ENCODE results near the gene FTCD.

The FTCD gene

DNA sequence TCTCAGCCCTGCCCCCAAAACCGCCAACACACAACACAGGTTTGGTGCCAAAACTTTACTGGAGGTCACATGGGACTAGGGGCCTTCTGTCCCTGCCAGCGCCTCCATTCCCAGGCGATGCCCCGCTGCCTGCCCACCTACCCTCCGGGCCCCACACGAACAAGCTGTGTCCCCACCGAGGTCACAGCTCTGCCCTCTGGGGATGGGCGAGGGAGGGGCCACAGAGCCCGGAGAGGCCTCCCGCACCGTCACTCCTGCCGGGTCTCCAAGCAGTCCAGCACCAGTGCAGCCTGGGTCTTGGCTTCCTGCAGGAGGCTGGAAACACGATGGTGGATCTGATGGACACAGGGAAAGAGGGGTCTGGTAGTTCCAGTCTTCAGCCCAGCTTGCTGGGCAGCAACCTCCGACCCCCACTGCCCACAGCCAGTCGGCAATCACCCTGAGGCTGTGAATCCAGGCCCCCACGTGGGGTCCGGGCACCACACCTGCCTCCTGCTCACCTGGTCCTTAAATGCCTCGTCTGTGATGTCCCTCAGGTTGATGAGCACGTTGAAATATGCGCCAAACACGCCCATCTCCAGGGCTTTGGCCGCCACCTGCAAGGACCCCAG lies 18.5 kb downstream of the FTCD start:
- no peak for DNase-seq

DNA sequence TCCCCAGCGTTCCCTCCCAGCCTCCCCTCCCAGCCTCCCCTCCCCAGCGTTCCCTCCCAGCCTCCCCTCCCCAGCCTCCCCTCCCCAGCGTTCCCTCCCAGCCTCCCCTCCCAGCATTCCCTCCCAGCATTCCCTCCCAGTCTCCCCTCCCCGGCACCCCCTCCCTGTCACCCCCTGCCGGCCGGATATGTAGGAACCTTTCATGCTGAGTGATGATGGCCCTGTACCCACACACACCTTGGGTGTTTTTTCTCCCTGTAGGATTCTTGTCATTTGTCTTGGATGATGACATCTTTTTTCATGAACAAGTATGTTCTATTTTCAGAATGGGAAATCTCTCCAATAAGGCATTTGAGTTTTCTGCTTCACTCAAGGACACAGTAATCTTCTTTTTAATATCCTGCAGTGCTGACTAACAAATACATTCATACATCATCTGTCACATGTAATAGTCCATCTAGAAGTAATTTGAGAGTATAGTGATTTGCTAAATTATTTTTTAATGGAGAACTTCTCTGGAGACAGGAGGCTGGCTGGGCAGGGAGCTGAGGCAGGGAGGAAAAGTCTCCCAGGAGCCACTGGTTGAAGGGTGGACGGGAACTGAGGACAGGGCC lies 19.5 kb downstream of the FTCD start:
- peak; percentile 58 for DNase-seq

DNA sequence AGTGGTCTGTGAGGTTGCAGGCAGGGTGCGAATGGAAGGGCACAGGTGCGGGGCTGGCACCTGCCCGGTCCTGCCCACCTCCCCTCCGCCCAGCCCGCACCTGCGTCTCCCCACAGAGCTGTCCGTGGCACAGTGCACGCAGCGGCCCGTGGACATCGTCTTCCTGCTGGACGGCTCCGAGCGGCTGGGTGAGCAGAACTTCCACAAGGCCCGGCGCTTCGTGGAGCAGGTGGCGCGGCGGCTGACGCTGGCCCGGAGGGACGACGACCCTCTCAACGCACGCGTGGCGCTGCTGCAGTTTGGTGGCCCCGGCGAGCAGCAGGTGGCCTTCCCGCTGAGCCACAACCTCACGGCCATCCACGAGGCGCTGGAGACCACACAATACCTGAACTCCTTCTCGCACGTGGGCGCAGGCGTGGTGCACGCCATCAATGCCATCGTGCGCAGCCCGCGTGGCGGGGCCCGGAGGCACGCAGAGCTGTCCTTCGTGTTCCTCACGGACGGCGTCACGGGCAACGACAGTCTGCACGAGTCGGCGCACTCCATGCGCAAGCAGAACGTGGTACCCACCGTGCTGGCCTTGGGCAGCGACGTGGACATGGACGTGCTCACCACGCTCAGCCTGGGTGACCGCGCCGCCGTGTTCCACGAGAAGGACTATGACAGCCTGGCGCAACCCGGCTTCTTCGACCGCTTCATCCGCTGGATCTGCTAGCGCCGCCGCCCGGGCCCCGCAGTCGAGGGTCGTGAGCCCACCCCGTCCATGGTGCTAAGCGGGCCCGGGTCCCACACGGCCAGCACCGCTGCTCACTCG lies 23.3 kb downstream of the FTCD start:
- no peak for DNase-seq

DNA sequence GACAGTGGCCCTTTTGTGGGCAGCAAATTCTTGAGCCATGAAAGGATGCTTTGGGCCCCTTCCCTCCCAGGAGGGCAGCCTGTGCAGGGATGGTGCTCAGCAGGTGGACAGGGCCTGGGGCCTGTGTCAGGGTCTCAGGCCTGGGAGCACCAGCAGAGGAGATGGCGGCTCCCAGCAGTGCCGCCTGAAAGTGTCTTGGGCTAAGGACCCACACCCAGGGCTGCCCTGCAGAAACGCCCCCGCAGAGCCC lies 23.9 kb downstream of the FTCD start:
- DNase-seq: no peak

DNA sequence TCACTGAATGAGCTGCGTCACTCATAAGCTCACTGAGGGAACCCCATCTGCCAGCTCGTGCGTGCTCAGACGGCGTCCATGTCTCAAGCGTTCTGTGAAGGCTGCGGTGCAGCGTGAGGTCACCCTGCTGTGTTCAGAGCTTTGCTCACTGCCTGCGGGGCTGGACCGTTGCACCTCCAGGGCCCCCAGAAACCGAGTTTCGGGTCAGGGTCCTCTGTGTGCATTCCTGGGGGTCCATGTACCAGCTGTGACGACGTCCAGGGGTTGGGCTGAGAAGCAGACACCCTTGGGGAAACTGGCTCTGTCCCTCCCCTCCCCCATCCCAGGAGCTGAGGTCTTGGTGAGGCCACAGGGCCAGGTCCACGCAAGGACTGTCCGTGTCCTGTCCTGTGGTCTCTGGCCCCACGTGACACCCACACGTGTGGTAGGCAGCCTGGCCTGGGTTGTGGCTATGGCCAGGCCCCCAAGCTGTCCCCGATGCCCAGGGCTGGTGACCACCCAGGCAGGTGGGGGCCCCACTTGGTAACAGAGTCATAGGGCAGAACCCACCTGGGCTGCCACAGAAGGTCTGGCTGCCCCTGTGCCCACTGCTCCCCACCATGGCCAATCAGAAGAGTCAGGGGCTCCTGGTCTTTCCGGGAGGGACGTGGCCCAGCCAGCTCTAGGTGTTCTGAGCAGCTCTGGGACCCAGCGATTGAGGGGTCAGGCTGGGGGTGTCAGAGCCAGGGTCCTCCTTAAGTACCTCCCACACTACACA lies 24.4 kb downstream of the FTCD start:
- DNase-seq: no peak

DNA sequence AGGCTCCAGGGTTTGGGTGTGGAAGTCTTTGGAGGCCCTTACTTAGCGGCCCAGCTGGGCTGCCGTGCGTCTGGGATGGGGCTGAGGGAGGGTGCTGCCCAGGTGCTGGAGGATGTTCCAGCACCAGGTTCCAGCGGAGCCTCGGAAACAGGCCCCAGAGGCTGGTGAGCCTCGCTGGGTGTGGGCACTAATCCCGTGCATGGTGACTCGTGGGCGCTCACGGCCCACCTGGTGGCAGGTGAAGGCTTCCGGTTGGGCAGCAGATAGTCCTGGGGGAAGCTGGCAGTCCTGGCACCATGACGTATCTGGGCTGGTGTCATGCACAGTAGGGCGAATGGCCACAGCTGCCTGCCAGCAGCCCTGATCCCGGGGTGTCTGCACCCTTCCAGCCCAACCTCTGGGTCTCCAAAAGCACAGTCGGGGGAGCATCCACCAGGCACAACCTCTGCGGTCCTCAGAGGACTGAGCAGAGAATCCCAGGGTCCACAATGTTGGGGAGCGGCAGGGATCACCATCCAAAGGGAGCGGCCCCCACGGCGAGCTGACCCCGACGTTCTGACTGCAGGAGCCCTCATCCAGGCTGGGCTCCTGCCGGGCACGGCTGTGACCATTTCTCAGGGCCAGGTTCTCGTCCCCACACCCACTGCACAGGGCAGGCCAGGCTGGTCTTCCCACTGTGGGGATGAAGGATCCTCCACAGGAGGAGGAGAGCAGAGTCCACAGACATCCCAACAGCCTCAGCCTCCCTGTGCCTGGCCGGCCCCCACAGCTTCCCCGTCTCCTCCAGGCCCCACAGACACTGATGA lies 25.3 kb downstream of the FTCD start:
- DNase-seq: no peak

DNA sequence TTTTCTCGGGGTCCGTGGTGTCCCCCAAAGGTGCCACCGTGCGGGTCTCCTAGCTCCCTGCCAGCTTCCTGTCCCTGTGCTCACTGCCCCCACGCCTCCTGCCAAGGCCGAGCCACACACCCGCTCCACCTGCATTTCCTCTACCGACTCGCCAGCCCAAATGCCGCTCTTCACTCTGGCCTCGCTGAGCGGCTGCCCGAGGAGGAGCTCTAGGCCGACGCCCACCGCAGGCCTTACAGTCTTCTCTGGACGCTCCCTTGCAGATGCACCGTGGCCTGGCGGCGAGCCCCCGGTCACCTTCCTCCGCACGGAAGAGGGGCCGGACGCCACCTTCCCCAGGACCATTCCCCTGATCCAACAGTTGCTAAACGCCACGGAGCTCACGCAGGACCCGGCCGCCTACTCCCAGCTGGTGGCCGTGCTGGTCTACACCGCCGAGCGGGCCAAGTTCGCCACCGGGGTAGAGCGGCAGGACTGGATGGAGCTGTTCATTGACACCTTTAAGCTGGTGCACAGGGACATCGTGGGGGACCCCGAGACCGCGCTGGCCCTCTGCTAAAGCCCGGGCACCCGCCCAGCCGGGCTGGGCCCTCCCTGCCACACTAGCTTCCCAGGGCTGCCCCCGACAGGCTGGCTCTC lies 26.3 kb downstream of the FTCD start:
- DNase-seq: no peak

DNA sequence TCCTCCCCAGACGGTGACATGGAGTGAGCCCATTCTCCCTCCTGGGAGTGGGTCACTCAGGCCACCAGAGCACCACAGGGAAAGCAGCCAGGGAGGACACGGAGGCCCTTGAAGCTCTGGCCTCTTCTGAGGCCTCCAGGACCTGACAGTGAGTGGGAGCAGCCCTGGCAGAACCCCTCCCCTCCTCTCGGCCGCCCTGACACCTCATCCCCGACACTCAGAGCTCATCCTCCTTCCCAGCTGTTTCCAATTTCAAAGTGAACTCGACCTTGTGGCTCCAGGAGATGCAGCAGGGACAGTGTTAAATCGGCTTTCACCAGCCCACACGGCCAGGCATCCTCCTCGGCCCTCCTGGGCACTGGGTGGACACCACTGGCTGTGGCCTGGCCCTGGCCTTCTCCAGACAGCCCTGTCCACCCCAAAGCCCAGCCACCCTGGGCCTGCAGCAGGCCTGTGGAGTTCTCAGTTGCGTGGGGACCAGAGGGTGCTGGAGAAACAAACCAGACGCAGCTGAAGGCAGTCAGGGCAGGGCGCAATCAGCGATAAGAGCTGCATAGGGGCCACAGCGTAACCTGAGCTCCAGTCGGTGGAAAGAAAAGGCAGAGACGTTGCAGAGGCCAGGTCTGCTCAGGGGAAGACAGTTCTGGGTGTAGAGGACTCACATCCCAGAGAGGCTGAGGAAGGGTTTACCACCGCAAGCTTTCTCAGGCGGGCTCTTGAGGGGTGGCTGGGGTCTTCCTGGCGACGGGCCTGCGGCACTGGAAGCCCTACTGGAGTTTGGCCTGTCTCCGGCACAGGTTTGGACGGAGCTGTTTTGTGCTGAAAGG lies 27.1 kb downstream of the FTCD start:
- DNase-seq: no peak

DNA sequence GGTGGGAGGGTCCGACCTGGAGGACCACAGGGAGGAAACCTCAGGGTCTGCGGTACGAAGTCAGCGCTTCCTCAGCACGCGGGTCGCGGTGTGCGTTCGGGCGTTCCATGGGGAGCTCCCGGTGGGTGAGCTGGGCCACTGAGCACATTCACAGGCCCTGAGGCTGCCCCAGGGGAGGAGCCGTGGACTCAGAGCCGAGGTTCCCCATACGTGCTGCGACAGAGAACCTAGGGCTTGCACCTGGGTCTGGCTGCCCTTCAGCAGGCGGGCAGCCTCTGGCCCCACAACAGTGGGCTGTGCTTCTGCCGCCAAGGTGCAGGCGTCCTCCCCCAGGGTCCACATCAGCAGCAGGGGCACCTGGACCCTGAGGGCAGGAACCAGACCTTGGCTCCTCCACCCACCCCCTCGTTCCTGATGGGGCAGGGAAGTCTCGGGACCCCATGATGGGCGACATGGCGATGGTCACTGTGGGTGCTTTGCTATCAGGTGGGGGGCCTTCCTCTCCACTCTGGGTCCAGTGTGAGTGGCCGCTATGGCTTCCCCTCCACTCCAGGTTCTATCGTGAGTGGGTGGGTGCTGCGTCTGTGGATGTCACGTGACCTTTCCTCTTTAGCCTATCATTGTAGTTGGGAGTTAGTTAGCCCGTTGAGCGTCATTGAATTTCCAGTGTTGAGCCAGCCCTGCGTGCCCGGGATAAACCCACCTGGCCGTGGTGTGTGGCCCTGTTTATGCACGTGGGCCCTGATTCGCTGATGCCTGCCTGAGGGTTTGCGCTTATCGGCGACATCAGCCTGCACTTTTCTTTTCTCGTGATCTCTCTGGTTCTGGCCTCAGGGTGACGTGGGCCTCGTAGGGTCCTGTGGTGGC lies 27.9 kb downstream of the FTCD start:
- no peak for DNase-seq

DNA sequence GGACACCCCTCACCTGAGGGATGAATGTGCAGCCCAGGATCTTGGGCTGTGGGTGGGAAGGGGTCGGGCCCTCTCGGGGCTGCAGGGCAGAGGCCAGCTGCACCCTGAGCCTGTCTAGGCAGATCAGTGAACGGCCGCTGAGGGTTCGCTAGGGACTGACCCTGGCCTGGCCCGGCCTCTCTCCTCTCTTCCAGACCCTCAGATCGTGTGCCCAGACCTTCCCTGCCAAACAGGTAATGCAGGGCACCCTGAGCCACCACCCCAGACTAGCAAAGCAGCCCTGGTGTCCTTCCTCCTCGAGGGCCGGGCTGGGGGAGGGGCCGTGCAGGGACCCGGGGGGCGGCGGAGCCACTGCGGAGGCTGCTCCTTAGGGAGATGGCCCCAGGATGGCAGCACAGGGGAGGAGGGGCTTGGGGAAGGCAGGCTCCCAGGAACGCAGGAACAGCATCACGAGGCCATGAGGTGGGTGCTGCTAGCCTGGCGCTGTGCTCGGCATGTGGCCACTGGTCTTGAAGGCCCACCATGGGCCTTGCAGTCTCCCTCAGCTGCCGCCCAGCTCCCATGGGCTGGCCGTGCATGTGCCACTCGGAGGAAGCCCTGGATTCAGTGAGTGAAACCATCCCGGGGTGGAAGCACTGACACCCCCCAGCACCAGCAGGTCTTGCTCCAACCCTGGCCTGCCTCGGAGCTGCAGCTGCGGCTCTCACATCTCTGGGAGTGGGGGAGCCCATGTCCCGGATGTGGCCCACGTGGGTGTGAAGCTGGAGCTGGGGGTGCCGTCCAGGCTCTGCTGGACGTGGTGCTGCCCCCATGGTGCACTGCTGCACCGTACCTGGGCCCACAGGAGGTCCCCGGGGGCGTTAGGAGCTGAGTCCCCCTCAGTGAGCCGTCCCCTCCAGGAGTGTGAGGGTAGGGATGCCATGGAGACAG lies 28.8 kb downstream of the FTCD start:
- DNase-seq: no peak

DNA sequence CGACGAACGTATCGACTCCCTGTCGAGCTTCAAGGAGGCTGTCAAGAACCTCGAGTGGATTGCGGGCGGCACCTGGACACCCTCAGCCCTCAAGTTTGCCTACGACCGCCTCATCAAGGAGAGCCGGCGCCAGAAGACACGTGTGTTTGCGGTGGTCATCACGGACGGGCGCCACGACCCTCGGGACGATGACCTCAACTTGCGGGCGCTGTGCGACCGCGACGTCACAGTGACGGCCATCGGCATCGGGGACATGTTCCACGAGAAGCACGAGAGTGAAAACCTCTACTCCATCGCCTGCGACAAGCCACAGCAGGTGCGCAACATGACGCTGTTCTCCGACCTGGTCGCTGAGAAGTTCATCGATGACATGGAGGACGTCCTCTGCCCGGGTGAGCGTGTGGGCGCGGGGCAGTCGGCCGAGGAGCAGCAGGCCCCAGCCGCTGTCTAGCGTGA lies 29.5 kb downstream of the FTCD start:
- no peak for DNase-seq

DNA sequence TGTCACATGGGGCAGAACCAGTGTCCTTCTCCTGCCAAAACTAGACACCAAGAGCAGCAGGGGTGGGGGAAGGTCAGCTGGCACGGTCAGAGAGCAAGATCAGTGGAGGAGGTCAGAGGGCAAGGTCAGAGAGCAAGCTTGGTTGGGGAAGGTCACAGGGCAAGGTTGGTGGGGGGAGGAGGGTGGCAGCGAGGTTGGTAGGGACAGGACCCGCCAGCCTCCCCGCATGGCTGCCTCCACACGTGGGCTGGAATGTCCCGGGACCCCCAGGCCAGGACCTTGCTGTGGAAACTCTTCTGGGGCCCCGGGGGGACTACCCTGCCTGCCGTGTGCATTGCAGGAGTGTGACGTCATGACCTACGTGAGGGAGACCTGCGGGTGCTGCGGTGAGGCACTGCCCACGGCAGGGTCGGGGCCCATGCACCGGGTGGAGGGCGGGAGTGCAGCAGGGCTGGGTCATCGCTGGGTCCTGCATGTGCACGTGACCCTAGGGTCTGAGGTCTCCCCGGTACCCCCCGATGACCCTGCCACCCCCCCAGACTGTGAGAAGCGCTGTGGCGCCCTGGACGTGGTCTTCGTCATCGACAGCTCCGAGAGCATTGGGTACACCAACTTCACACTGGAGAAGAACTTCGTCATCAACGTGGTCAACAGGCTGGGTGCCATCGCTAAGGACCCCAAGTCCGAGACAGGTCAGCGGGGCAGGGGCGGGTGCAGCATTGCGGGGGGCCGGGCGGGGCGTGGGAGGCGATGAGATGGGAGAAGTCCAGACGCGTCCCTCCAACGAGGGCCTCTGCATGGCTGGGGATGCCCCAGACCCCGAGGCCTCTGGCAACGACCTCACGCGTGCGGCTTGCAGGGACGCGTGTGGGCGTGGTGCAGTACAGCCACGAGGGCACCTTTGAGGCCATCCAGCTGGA lies 30.2 kb downstream of the FTCD start:
- DNase-seq: no peak

DNA sequence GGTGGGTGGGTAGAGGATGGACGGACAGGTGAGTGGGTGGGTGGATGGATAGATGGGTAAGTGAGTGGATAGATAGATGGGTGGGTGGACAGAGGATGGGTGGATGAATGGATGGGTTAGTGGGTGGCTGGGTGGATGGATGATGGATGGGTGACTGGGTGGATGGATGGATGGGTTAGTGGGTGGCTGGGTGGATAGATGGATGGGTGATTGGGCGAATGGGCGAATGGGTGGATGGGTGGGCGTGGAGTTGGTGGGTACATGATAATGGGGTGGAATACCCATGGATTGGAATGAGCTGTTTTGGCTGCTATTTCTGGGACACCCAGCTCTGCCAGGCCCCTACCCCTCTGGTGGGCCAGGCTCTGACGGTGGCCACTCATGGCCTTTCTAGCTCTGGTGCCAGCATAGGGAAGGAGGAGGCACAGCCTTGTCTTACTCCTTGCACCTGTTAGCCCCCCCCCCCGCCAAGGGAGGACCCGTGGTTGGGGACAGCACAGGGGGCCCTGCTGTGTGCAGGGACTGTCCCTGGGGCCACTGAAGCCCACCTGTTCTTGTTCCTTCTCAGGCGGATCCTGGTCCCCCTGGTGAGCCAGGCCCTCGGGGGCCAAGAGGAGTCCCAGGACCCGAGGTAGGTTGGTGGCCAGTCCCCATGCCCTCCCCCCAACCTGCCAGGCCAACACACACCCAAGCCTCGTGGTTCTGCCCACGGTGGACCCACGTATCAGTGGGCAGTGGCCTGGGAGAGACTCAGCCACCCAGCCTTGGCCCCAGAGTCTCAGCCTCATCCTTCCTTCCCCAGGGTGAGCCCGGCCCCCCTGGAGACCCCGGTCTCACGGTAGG lies 31.1 kb downstream of the FTCD start:
- no peak for DNase-seq

DNA sequence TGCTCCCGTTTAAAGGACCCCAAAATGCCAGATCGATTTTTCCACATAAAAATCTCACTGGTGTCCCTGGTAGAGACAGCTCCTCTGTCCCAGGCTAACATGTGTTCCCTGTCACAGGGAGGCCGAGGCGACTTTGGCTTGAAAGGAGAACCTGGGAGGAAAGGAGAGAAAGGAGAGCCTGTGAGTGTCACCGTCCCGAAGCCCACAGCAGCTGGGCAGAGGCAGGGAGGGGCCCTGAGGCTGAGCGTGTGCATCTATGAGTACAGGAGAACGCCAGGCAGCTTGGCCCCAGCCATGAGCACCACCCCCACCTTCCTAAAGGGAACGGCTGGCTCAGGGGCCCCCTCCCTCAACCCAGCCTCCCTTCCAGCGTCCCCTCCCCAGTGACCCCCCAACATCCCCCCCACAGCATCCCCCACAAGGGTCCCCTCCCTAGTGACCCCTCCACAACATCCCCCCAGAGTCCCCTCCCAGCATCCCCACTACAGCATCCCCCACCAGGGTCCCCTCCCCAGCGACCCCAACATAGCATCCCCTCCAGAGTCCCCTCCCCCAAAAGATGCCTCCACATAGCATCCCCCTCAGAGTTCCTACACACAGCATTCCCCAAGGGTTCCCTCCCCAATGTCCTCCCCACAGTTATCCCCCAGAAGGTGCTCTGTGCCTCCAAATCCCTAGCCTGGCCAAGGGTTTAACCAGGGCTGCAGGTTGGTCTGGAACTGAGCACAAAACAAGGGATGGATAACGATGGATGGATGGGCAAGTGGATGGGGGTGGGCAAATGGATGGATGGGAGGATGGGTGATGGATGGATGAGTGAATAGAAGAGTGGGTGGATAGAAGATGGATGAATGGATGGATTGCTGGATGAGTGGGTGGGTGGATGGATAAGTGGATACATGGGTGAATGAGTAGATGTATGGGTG lies 32.4 kb downstream of the FTCD start:
- no peak for DNase-seq

DNA sequence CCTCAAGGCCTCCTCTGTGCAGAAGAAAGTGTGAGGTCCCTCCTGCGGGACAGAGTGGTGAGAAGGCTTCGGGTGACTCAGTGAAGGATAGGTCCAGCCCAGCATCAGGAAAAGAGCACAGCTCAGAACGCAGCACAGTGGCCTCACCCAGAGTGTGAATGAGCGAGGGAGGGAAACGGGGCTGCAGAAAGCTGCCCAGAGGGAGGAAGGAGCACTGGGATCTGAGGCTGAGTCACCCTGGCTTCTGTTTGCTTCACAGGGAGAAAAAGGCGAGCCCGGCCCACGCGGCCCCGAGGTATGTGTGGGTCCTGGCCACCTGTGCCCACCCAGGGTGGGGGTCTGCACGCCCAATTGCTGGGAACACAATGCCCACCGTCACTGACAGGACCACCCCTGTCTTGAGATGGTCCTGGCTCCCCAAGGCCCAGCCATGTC lies 33.1 kb downstream of the FTCD start:
- DNase-seq: peak; percentile 68
